HepG2 (cell line): ENCODE results near the gene AFDN. TPM values are rescaled to one million over a fixed set of nuclear protein-coding genes. Genes with fewer than 3 reads are reported as not detected.

Experiments used
- AKNA ChIP-seq: sonication (generic); formaldehyde crosslinking; IDR thresholded peaks from 2 replicates; pipeline ENCODE4 v1.4.0; 2020; ENCODE audit warnings: missing genetic modification reagents, borderline replicate concordance
- ATF5 ChIP-seq: sonication (generic); formaldehyde crosslinking; IDR thresholded peaks from 2 replicates; pipeline ENCODE4 v1.4.0; 2020; ENCODE audit warnings: mild to moderate bottlenecking, low read depth, missing genetic modification reagents
- ATRX ChIP-seq: sonication (generic); formaldehyde crosslinking; IDR thresholded peaks from 2 replicates; pipeline ENCODE4 v1.4.0; 2020; ENCODE audit warnings: missing genetic modification reagents, borderline replicate concordance
- FIP1L1 ChIP-seq: fragments of 200-400 bp; formaldehyde crosslinking; IDR thresholded peaks from 2 replicates; pipeline ENCODE4 v1.6.1; 2018; ENCODE audit warnings: low read depth, mild to moderate bottlenecking, low read length, moderate library complexity, borderline replicate concordance; ENCODE audit not compliant: insufficient read depth
- HOMEZ ChIP-seq: IDR thresholded peaks from 2 replicates; pipeline ENCODE4 v1.6.1; 2016; ENCODE audit warnings: low read depth
- MATR3 ChIP-seq: sonication (generic); formaldehyde crosslinking; IDR thresholded peaks from 2 replicates; pipeline ENCODE4 v1.4.0; 2020; ENCODE audit warnings: missing genetic modification reagents
- NBN ChIP-seq: fragments of 450-650 bp; conservative IDR thresholded peaks from 2 replicates; pipeline ENCODE4 v1.6.1; 2017
- PAX8 ChIP-seq: sonication (generic); formaldehyde crosslinking; IDR thresholded peaks from 2 replicates; pipeline ENCODE4 v1.8.0; 2022; ENCODE audit warnings: mild to moderate bottlenecking, missing genetic modification reagents, borderline replicate concordance
- SRSF1 ChIP-seq: fragments of 200-400 bp; formaldehyde crosslinking; optimal IDR thresholded peaks from 2 replicates; pipeline ENCODE3; 2017; ENCODE audit warnings: mild to moderate bottlenecking, low read depth, low read length, moderate library complexity
- XBP1 ChIP-seq: sonication (generic); formaldehyde crosslinking; IDR thresholded peaks from 2 replicates; pipeline ENCODE4 v1.5.0; 2020; ENCODE audit warnings: missing genetic modification reagents
- ZNF205 ChIP-seq: IDR thresholded peaks from 2 replicates; pipeline ENCODE4 v1.6.1; 2018; ENCODE audit warnings: missing biosample characterization, missing genetic modification reagents
- polyA plus RNA-seq, 8 experiments: library from polyadenylated mRNA; depleted of rRNA in 3 of 8; stranded (reverse) in 7 of 8; unstranded in 1 of 8; fragments of >200 nt; fragmentation: Illumina TruSeq in 4 of 8; extraction: Trizol in 4 of 8; gene quantifications; 2 replicates each; pipeline versions ENCODE4 v1.2.1 to v1.2.3, GENCODE V29; 2011 to 2016; ENCODE audit warnings: low read depth in 4 of 8, missing spikeins in 1 of 8, mixed read lengths in 1 of 8; ENCODE audit not compliant: insufficient read depth in 1 of 8
- total RNA-seq, 5 experiments: library from RNA; depleted of rRNA; stranded (reverse); fragments of >200 nt; fragmentation: Illumina TruSeq; extraction: Trizol; gene quantifications; 2 replicates each; pipeline ENCODE4 v1.2.3, GENCODE V29; 2016; ENCODE audit warnings: low read depth in 1 of 5

The AFDN gene
- total and polyA plus RNA-seq, 2 of the 13 experiments (the other 11 are each of a cell fraction or from before 2014, with no cell fraction given) = 136 to 151 TPM

GRCh38 chr6:167954151-167954550 is 127.4 kb downstream of the AFDN start (continued):
- TF ChIP-seq SRSF1 (no peak), AKNA (CRISPR knock-in tag) (no peak), ATRX (CRISPR knock-in tag) (no peak), MATR3 (CRISPR knock-in tag) (no peak), ZNF205 (no peak), XBP1 (CRISPR knock-in tag) (no peak), HOMEZ (no peak), NBN (no peak), FIP1L1 (no peak), ATF5 (no peak), PAX8 (CRISPR knock-in tag) (no peak)
